Subcutaneous abdominal adipose tissue (tissue), 5 donors: ENCODE measurements around the gene PDZD7.

Source experiments
- H3K27ac ChIP-seq: one replicate; pipeline ENCODE4 v1.7.0; 2013; ENCODE audit warnings: low read depth, mild to moderate bottlenecking, inconsistent platforms, low read length, moderate library complexity
- H3K27me3 ChIP-seq, 5 donors: one replicate each; pipeline ENCODE4 v1.7.0; 2013; ENCODE audit warnings: low read length in 5 of 5, inconsistent platforms in 1 of 5; ENCODE audit not compliant: control insufficient read depth in 5 of 5, insufficient read depth in 4 of 5
- H3K36me3 ChIP-seq, 5 donors: one replicate each; pipeline ENCODE4 v1.7.0; 2013; ENCODE audit warnings: low read length in 5 of 5; ENCODE audit not compliant: control insufficient read depth in 5 of 5, insufficient read depth in 5 of 5
- H3K4me1 ChIP-seq, 5 donors: one replicate each; pipeline ENCODE4 v1.7.0; 2013; ENCODE audit warnings: low read length in 5 of 5, mild to moderate bottlenecking in 3 of 5, moderate library complexity in 1 of 5; ENCODE audit not compliant: control insufficient read depth in 5 of 5, insufficient read depth in 5 of 5
- H3K4me3 ChIP-seq, 5 donors: one replicate each; pipeline ENCODE4 v1.7.0; 2013; ENCODE audit warnings: low read length in 5 of 5, low read depth in 1 of 5
- H3K9ac ChIP-seq, 5 donors: one replicate each; pipeline ENCODE4 v1.7.0; 2013; ENCODE audit warnings: low read length in 5 of 5, mild to moderate bottlenecking in 4 of 5, moderate library complexity in 3 of 5
- H3K9me3 ChIP-seq, 5 donors: one replicate each; pipeline ENCODE4 v1.7.0; 2013; ENCODE audit warnings: low read length in 5 of 5; ENCODE audit not compliant: control insufficient read depth in 5 of 5
- donor health status: healthy.
- donor health status: healthy.
- donor health status: healthy.
- donor health status: healthy.
- donor health status: healthy.

The PDZD7 gene

GRCh38 chr10:101012525-101013364, 18.2 kb downstream of the PDZD7 start:
- Histone ChIP-seq H3K4me1 (peaks cover 12 to 22% (median 18%) of the 10 kb centered on the region in 5 donors), H3K9ac (no peak overlapping the region), H3K4me3 (no peak overlapping the region), H3K9me3 (no peaks in the 10 kb centered on the region), H3K27me3 (peaks cover 0 to 9% (median 5%) of the 10 kb centered on the region in 5 donors), H3K36me3 (no peaks in the 10 kb centered on the region), H3K27ac (peak overlapping the region; percentile 60)

GRCh38 chr10:101011517-101012423, 19.2 kb downstream of the PDZD7 start:
- Histone ChIP-seq H3K36me3 (peaks cover 0 to 8% (median 7%) of the 10 kb centered on the region in 5 donors), H3K4me1 (peaks cover 14 to 30% (median 19%) of the 10 kb centered on the region in 5 donors), H3K9me3 (no peaks in the 10 kb centered on the region), H3K27ac (no peak overlapping the region), H3K4me3 (no peak overlapping the region), H3K9ac (no peak overlapping the region), H3K27me3 (peaks cover 0 to 4% (median 3%) of the 10 kb centered on the region in 5 donors)

GRCh38 chr10:101010329-101010728, 20.6 kb downstream of the PDZD7 start:
- Histone ChIP-seq H3K9ac (no peak overlapping the region), H3K4me1 (peaks cover 14 to 39% (median 21%) of the 10 kb centered on the region in 5 donors), H3K27me3 (no peaks in the 10 kb centered on the region), H3K27ac (no peak overlapping the region), H3K36me3 (peaks cover 0 to 22% (median 21%) of the 10 kb centered on the region in 5 donors), H3K4me3 (no peak overlapping the region), H3K9me3 (no peaks in the 10 kb centered on the region)

GRCh38 chr10:101008823-101009423, 22.0 kb downstream of the PDZD7 start:
- no peak overlapping the region for H3K4me3 ChIP-seq
- H3K9me3 ChIP-seq, result no peaks in the 10 kb centered on the region
- no peaks in the 10 kb centered on the region for H3K27me3 ChIP-seq
- no peak overlapping the region for H3K27ac ChIP-seq
- peaks cover 0 to 34% (median 28%) of the 10 kb centered on the region in 5 donors for H3K36me3 ChIP-seq
- H3K9ac ChIP-seq, result no peak overlapping the region
- H3K4me1 ChIP-seq, result peaks cover 11 to 50% (median 32%) of the 10 kb centered on the region in 5 donors

- H3K4me1 ChIP-seq, result peaks cover 8 to 52% (median 34%) of the 10 kb centered on the region in 5 donors
- H3K27ac ChIP-seq, result no peak overlapping the region
- peaks cover 0 to 42% (median 36%) of the 10 kb centered on the region in 5 donors for H3K36me3 ChIP-seq
- H3K4me3 ChIP-seq, result no peak overlapping the region
- no peaks in the 10 kb centered on the region for H3K9me3 ChIP-seq
- no peaks in the 10 kb centered on the region for H3K27me3 ChIP-seq
- no peak overlapping the region for H3K9ac ChIP-seq
Observed at GRCh38 chr10:101007915-101008822, 22.8 kb downstream of the PDZD7 start.

- Histone ChIP-seq H3K36me3 (peaks cover 0 to 51% (median 45%) of the 10 kb centered on the region in 5 donors), H3K9me3 (no peaks in the 10 kb centered on the region), H3K9ac (peak overlapping the region in 1 of 5 donors; percentile 47), H3K4me1 (peaks cover 5 to 52% (median 34%) of the 10 kb centered on the region in 5 donors), H3K4me3 (no peak overlapping the region), H3K27ac (no peak overlapping the region), H3K27me3 (no peaks in the 10 kb centered on the region)
Observed at GRCh38 chr10:101007099-101007711, 23.7 kb downstream of the PDZD7 start.

GRCh38 chr10:101006593-101007098, 24.3 kb downstream of the PDZD7 start:
- peaks cover 0 to 52% (median 45%) of the 10 kb centered on the region in 5 donors for H3K36me3 ChIP-seq
- peak overlapping the region in 1 of 5 donors; percentile 47 for H3K9ac ChIP-seq
- no peaks in the 10 kb centered on the region for H3K9me3 ChIP-seq
- no peaks in the 10 kb centered on the region for H3K27me3 ChIP-seq
- no peak overlapping the region for H3K27ac ChIP-seq
- H3K4me1 ChIP-seq, result peaks cover 10 to 54% (median 38%) of the 10 kb centered on the region in 5 donors
- H3K4me3 ChIP-seq, result no peak overlapping the region

- Histone ChIP-seq H3K27me3 (no peaks in the 10 kb centered on the region), H3K9ac (no peak overlapping the region), H3K4me1 (peaks cover 13 to 60% (median 45%) of the 10 kb centered on the region in 5 donors), H3K4me3 (no peak overlapping the region), H3K27ac (no peak overlapping the region), H3K36me3 (peaks cover 0 to 52% (median 45%) of the 10 kb centered on the region in 5 donors), H3K9me3 (no peaks in the 10 kb centered on the region)
Observed at GRCh38 chr10:101005869-101006567, 24.9 kb downstream of the PDZD7 start.
